ENCODE measurements around the gene HNRNPD. TPM values are rescaled to one million over a fixed set of nuclear protein-coding genes. Genes with fewer than 3 reads are reported as not detected.

Gene HNRNPD
- total and polyA plus RNA-seq, 10 of the 15 experiments (the other 5 are each of a cell fraction or from before 2014, with no cell fraction given) = 76.6 to 882 (median 265) TPM

DNA sequence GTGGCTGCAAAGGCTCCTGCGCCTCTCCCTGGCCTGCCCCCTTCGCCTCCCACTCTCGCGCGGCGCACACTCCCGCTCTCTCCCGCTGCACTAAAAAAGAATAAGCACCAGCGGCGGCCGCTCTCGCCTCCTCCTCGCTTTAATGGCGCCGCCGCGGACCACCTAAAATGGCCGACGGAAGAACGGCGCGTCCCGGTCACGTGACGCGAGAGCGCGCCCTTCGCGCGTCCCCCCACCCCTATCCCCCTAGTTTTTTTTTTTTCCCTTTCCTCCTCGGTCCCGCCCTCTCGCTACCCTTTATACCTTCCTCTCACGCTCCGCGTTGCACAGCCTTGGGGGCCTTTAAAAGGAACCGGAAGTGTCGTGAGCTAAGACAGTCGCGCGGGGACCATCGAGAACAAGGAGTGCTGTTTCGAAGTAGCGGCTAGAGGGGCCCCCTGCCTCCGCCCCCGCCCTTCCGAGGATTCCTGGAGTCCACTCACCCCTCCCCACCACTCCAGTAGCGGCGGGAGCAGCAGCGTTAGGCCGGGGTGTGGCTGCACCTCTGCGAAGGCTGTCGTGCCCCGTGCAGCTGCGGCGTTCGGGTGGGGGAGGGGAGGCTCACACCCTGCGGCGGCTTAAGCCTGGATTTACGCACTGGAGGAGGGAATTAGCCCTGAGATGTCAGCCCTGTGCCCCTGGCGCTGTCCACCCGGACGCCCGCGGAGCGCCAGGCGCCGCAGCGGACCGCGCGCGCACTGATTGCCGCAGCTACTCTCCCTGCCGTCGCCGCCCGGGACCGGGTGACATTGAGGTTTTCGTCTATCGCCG, at the start of gene HNRNPD (continued):
- TF ChIP-seq ZNF274 (IDR thresholded peaks at IDR 0.05; ENCODE audit: insufficient read depth, insufficient read length) (no peak), LARP7 (IDR thresholded peaks at IDR 0.05) (peak; percentile 95), MEF2A (IDR thresholded peaks at IDR 0.05; ENCODE audit: insufficient read depth, low read depth, low read length) (0 out of 2 replicates have a peak, but pooled peaks have one; percentile 22), CHD2 (IDR thresholded peaks at IDR 0.05; ENCODE audit: borderline replicate concordance, low read depth, low read length) (peak; percentile 79), TCF7 (IDR thresholded peaks at IDR 0.05; ENCODE audit: borderline replicate concordance) (peak; percentile 65; the same call in 1 of the 2 replicates), STAT3 (IDR thresholded peaks at IDR 0.05; ENCODE audit: low read depth, low read length) (no peak), TAF1 (IDR thresholded peaks at IDR 0.05; ENCODE audit: borderline replicate concordance, low read depth, low read length) (peak; percentile 76), RAD51 (IDR thresholded peaks at IDR 0.05) (peak; percentile 99), RBBP5 (conservative IDR thresholded peaks at IDR 0.05) (no peak), BHLHE40 (IDR thresholded peaks at IDR 0.05; ENCODE audit: borderline replicate concordance in 1 of 2, low read depth in 2 of 2, low read length in 1 of 2) (peak; percentile 94 to 96), MTA3 (IDR thresholded peaks at IDR 0.05; ENCODE audit: borderline replicate concordance, low read length) (no peak), CREM (IDR thresholded peaks at IDR 0.05; ENCODE audit: low read depth) (peak; percentile 83), SPI1 (IDR thresholded peaks at IDR 0.05; ENCODE audit: borderline replicate concordance, insufficient read depth, low read depth, low read length) (peak; percentile 35; the same call in 1 of the 2 replicates), SP1 (IDR thresholded peaks at IDR 0.05; ENCODE audit: low read depth, low read length) (no peak), WRNIP1 (IDR thresholded peaks at IDR 0.05; ENCODE audit: borderline replicate concordance, low read depth, low read length) (no peak), KLF5 (IDR thresholded peaks at IDR 0.05; ENCODE audit: partially characterized antibody) (peak; percentile 29), NFIC (IDR thresholded peaks at IDR 0.05; ENCODE audit: low read depth, low read length) (peak; percentile 56; the same call in 1 of the 2 replicates), IKZF2 (IDR thresholded peaks at IDR 0.05) (peak; percentile 93)
- TF ChIP-seq, protein P1, sequence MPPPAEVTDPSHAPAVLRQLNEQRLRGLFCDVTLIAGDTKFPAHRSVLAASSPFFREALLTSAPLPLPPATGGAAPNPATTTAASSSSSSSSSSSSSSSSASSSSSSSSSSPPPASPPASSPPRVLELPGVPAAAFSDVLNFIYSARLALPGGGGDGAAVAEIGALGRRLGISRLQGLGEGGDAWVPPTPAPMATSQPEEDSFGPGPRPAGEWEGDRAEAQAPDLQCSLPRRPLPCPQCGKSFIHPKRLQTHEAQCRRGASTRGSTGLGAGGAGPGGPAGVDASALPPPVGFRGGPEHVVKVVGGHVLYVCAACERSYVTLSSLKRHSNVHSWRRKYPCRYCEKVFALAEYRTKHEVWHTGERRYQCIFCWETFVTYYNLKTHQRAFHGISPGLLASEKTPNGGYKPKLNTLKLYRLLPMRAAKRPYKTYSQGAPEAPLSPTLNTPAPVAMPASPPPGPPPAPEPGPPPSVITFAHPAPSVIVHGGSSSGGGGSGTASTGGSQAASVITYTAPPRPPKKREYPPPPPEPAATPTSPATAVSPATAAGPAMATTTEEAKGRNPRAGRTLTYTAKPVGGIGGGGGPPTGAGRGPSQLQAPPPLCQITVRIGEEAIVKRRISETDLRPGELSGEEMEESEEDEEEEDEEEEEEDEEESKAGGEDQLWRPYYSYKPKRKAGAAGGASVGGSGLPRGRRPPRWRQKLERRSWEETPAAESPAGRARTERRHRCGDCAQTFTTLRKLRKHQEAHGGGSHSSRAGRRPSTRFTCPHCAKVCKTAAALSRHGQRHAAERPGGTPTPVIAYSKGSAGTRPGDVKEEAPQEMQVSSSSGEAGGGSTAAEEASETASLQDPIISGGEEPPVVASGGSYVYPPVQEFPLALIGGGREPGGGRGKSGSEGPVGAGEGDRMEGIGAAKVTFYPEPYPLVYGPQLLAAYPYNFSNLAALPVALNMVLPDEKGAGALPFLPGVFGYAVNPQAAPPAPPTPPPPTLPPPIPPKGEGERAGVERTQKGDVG (CRISPR knock-in tag; IDR thresholded peaks at IDR 0.05) = 0 out of 2 replicates have a peak, but pooled peaks have one; percentile 36
- TF ChIP-seq, protein P2, sequence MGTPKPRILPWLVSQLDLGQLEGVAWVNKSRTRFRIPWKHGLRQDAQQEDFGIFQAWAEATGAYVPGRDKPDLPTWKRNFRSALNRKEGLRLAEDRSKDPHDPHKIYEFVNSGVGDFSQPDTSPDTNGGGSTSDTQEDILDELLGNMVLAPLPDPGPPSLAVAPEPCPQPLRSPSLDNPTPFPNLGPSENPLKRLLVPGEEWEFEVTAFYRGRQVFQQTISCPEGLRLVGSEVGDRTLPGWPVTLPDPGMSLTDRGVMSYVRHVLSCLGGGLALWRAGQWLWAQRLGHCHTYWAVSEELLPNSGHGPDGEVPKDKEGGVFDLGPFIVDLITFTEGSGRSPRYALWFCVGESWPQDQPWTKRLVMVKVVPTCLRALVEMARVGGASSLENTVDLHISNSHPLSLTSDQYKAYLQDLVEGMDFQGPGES (IDR thresholded peaks at IDR 0.05) = no peak; the same call in 1 of the 2 replicates
- TF ChIP-seq, protein P3, sequence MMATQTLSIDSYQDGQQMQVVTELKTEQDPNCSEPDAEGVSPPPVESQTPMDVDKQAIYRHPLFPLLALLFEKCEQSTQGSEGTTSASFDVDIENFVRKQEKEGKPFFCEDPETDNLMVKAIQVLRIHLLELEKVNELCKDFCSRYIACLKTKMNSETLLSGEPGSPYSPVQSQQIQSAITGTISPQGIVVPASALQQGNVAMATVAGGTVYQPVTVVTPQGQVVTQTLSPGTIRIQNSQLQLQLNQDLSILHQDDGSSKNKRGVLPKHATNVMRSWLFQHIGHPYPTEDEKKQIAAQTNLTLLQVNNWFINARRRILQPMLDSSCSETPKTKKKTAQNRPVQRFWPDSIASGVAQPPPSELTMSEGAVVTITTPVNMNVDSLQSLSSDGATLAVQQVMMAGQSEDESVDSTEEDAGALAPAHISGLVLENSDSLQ (IDR thresholded peaks at IDR 0.05) = peak; percentile 72
- TF ChIP-seq, protein P4, sequence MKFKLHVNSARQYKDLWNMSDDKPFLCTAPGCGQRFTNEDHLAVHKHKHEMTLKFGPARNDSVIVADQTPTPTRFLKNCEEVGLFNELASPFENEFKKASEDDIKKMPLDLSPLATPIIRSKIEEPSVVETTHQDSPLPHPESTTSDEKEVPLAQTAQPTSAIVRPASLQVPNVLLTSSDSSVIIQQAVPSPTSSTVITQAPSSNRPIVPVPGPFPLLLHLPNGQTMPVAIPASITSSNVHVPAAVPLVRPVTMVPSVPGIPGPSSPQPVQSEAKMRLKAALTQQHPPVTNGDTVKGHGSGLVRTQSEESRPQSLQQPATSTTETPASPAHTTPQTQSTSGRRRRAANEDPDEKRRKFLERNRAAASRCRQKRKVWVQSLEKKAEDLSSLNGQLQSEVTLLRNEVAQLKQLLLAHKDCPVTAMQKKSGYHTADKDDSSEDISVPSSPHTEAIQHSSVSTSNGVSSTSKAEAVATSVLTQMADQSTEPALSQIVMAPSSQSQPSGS (IDR thresholded peaks at IDR 0.05; ENCODE audit: low read length) = peak; percentile 65; the same call in 1 of the 2 replicates
- TF ChIP-seq, protein P5, sequence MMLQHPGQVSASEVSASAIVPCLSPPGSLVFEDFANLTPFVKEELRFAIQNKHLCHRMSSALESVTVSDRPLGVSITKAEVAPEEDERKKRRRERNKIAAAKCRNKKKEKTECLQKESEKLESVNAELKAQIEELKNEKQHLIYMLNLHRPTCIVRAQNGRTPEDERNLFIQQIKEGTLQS (IDR thresholded peaks at IDR 0.05; ENCODE audit: borderline replicate concordance, extremely low read depth, low read depth, low read length) = peak; percentile 71; the same call in 1 of the 2 replicates
